RWPE1 (cell line): ENCODE measurements around the gene LRRC45.
A peak's percentile ranks its signal among the peaks of the same experiment; 100 is the strongest.
"Not testable (repeated sequence)": the region's sequence is repeated elsewhere in the genome, so short reads cannot be mapped to it uniquely, and the experiment has no call there.

ENCODE experiments used
- CTCF ChIA-PET: fragments of 350-600 bp; sonication (Branson Sonifier 250); formaldehyde crosslinking; extraction: SDS; loops from one replicate; lab custom pipeline; 2021; lab: Yijun Ruan, JAX
- POLR2A ChIA-PET: fragments of 400-600 bp; formaldehyde crosslinking; extraction: SDS; loops from one replicate; lab custom pipeline; 2020; ENCODE audit warnings: antibody characterized with exemption; ENCODE audit not compliant: low non-redundant PET; lab: Yijun Ruan, JAX
- DNase-seq: peaks from one replicate; pipeline ENCODE4 v3.0.0; 2012; ENCODE audit warnings: low spot score
- H3K27ac ChIP-seq: fragments of 450-650 bp; 2 replicates; pipeline ENCODE4 v1.5.1; 2017
- CTCF ChIP-seq: fragments of 450-650 bp; conservative IDR thresholded peaks from 2 replicates; pipeline ENCODE4 v1.5.1; 2017; ENCODE audit warnings: low read depth, mild to moderate bottlenecking

Gene LRRC45

DNA sequence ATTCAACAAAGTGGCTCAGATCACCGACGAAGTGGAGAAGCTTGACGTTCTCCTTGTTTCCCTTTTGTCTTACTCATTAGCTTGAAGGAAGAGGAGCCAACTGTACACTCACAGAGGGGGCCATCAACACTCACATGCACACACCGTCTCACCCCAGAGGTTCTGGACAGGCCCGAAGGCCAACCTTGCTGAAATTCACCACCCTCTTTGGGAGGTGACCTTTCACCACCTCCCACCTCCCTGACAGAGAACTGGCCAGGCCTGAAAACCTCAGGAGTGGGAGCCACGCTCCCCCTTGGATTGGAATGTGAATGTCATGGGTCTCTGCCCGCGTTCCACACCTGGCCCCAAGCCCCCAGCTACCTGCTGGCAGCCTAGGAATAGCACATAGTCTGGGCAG, 12.4 kb downstream of the LRRC45 start:
- POLR2A ChIA-PET, result no interaction called here
- CTCF ChIA-PET, result no interaction called here
- TF ChIP-seq CTCF, result no peak
- peak overlapping the region; percentile 89 for H3K27ac ChIP-seq
- DNase-seq, result no peak

GRCh38 chr17:82035956-82036633, 13.0 kb downstream of the LRRC45 start:
- no peak for DNase-seq
- no peak for TF ChIP-seq CTCF
- POLR2A ChIA-PET, result no interaction called here
- H3K27ac ChIP-seq, result peak overlapping the region; percentile 89
- CTCF ChIA-PET, result interaction anchor here (0.6 to 1.3 kb wide), 2 partner anchors 9 to 288 kb away, joined by 3 to 5 read pairs; no protein-coding TSS in a partner anchor

- TF ChIP-seq CTCF, result no peak
- H3K27ac ChIP-seq, result peak overlapping the region; percentile 89
- ChIA-PET CTCF (interaction anchor here (0.6 to 1.3 kb wide), 2 partner anchors 9 to 287 kb away, joined by 3 to 5 read pairs; no protein-coding TSS in a partner anchor), POLR2A (no interaction called here)
- DNase-seq, result no peak
These were observed 13.6 kb downstream of the LRRC45 start for GRCh38 chr17:82036634-82037091.

- DNase-seq, result peak; percentile 95
- POLR2A ChIA-PET, result interaction anchor here (0.6 to 1.0 kb wide), 3 partner anchors 13 to 107 kb away, joined by 4 read pairs; partner anchors contain the start of genes CENPX and LRRC45
- TF ChIP-seq CTCF, result peak; percentile 96
- CTCF ChIA-PET, result interaction anchor here (0.6 to 1.3 kb wide), 8 partner anchors 8 to 286 kb away, joined by 3 to 6 read pairs (median 4); partner anchors contain the start of genes ASPSCR1 and NOTUM
- H3K27ac ChIP-seq, result peak within 1 kb of the TSS; percentile 89
These were observed 14.2 kb downstream of the LRRC45 start, which contains the start of gene DCXR for GRCh38 chr17:82037092-82037888. Gene DCXR (minus strand): TSS chr17:82037697. CDS start chr17:82037682, 15 bp downstream.

- ChIA-PET POLR2A (interaction anchor here (0.6 to 1.0 kb wide), 3 partner anchors 13 to 107 kb away, joined by 4 read pairs; partner anchors contain the start of genes CENPX and LRRC45), CTCF (interaction anchor here (0.6 to 0.9 kb wide), 6 partner anchors 9 to 98 kb away, joined by 3 to 6 read pairs (median 4); partner anchors contain the start of genes ASPSCR1 and NOTUM)
- H3K27ac ChIP-seq, result peak overlapping the region; percentile 89
- no peak for TF ChIP-seq CTCF
- no peak for DNase-seq
These were observed 14.7 kb downstream of the LRRC45 start for GRCh38 chr17:82037889-82038195.

DNA sequence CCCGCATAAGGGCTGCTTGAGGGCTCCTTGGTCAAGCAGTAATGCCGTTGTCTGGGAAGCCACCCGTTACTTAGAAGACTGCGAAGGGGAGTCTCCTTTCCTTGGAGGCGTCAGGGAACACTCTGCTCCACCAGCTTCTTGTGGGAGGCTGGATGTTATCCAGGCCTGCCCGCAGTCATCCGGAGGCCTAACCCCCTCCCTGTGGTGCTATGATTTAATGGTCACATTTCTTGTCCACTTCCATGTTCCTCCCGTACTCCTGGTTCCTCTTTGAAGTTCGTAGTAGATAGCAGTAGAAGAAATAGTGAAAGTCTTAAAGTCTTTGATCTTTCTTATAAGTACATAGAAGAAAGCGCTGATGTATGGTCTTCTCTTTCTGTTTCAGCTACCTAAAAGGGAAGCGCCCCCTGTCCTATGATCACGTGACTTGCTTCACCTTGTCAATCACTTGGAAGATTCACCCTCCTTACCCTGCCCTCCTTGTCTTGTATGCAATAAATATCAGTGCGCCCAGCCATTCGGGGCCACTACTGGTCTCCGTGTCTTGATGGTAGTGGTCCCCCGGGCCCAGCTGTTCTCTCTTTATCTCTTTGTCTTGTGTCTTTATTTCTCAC, 15.8 kb downstream of the LRRC45 start:
- POLR2A ChIA-PET, result interaction anchor here (0.7 kb wide), 1 partner anchor 10 kb away, joined by 3 read pairs; no protein-coding TSS in a partner anchor
- H3K27ac ChIP-seq, DNase-seq, CTCF ChIA-PET: not testable (repeated sequence)
